Neural cell (in vitro differentiated cells): Measurements from ENCODE around the gene INPPL1. TPM values are rescaled to one million over a fixed set of nuclear protein-coding genes. Genes with fewer than 3 reads are reported as not detected.

Source experiments
- H2AFZ ChIP-seq: fragments of 200-600, 300-800 bp; sonication (generic), shearing (Covaris generic); 2 replicates; pipeline ENCODE4 v1.6.0; 2014; ENCODE audit warnings: low read depth, mild to moderate bottlenecking, antibody characterized with exemption, low read length, moderate library complexity
- H3F3A ChIP-seq: fragments of 200-600 bp; shearing (Covaris generic); 2 replicates; pipeline ENCODE4 v1.6.1; 2016; ENCODE audit warnings: mild to moderate bottlenecking, moderate library complexity, mixed read lengths, antibody characterized with exemption, low read length; ENCODE audit not compliant: insufficient read depth, poor library complexity, severe bottlenecking
- H3K27ac ChIP-seq: fragments of 200-600, 300-800 bp; sonication (generic), shearing (Covaris generic); 2 replicates; pipeline ENCODE4 v1.5.1; 2014; ENCODE audit warnings: mild to moderate bottlenecking, low read length, moderate library complexity
- H3K27me3 ChIP-seq: fragments of 300-800, 200-600 bp; sonication (generic), shearing (Covaris generic); 2 replicates; pipeline ENCODE4 v1.6.0; 2014; ENCODE audit warnings: mild to moderate bottlenecking, low read depth, low read length, moderate library complexity; ENCODE audit not compliant: insufficient read depth
- H3K36me3 ChIP-seq: fragments of 300-800, 200-600 bp; sonication (generic), shearing (Covaris generic); 2 replicates; pipeline ENCODE4 v1.5.1; 2014; ENCODE audit warnings: mild to moderate bottlenecking, antibody characterized with exemption, low read length, moderate library complexity; ENCODE audit not compliant: insufficient read depth
- H3K4me2 ChIP-seq: fragments of 300-800, 200-600 bp; sonication (generic), shearing (Covaris generic); 2 replicates; pipeline ENCODE4 v1.6.0; 2014; ENCODE audit warnings: mild to moderate bottlenecking, low read length
- H3K4me3 ChIP-seq: fragments of 300-800, 200-600 bp; sonication (generic), shearing (Covaris generic); 2 replicates; pipeline ENCODE4 v1.5.1; 2014; ENCODE audit warnings: mild to moderate bottlenecking, low read length, moderate library complexity
- H3K79me2 ChIP-seq: fragments of 200-600 bp; shearing (Covaris generic); replicated peaks from 2 replicates; pipeline ENCODE4 v1.6.0; 2014; ENCODE audit warnings: mild to moderate bottlenecking, low read length, moderate library complexity; ENCODE audit not compliant: insufficient read depth
- H3K9ac ChIP-seq: fragments of 300-800, 200-600 bp; sonication (generic), shearing (Covaris generic); 2 replicates; pipeline ENCODE4 v1.6.1; 2016; ENCODE audit warnings: mild to moderate bottlenecking, low read length, mixed read lengths
- H3K9me2 ChIP-seq: fragments of 200-600 bp; shearing (Covaris generic); 2 replicates; pipeline ENCODE4 v1.6.1; 2016; ENCODE audit warnings: mild to moderate bottlenecking, low read length, mixed read lengths; ENCODE audit not compliant: insufficient read depth
- H3K9me3 ChIP-seq: fragments of 200-600, 300-800 bp; sonication (generic), shearing (Covaris generic); 2 replicates; pipeline ENCODE4 v1.6.1; 2016; ENCODE audit warnings: mild to moderate bottlenecking, mixed run types, low read length, moderate library complexity, mixed read lengths
- H4K20me1 ChIP-seq: fragments of 200-600 bp; shearing (Covaris generic); 2 replicates; pipeline ENCODE4 v1.6.1; 2016; ENCODE audit warnings: mild to moderate bottlenecking, mixed run types; ENCODE audit not compliant: insufficient read depth
- CTCF ChIP-seq: fragments of 450-650 bp; IDR thresholded peaks from 2 replicates; pipeline ENCODE4 v1.5.1; 2014; ENCODE audit warnings: antibody characterized with exemption, mild to moderate bottlenecking, moderate library complexity; ENCODE audit not compliant: poor library complexity, severe bottlenecking
- EP300 ChIP-seq: fragments of 450-650 bp; conservative IDR thresholded peaks from 2 replicates; pipeline ENCODE4 v1.6.1; 2014; ENCODE audit warnings: antibody characterized with exemption, mild to moderate bottlenecking, moderate library complexity; ENCODE audit not compliant: poor library complexity, severe bottlenecking
- EZH2 ChIP-seq: fragments of 200-600, 300-800 bp; shearing (Covaris generic), sonication (generic); IDR thresholded peaks from 2 replicates; pipeline ENCODE4 v1.6.1; 2014; ENCODE audit warnings: antibody characterized with exemption, low read length, borderline replicate concordance, mild to moderate bottlenecking; ENCODE audit not compliant: insufficient read depth, poor library complexity, severe bottlenecking
- MXI1 ChIP-seq: fragments of 450-650 bp; conservative IDR thresholded peaks from 2 replicates; pipeline ENCODE4 v1.6.1; 2014; ENCODE audit warnings: antibody characterized with exemption, mild to moderate bottlenecking; ENCODE audit not compliant: poor library complexity, severe bottlenecking
- POLR2AphosphoS5 ChIP-seq: IDR thresholded peaks from 2 replicates; pipeline ENCODE4 v1.6.1; 2012
- RAD21 ChIP-seq: fragments of 450-650 bp; conservative IDR thresholded peaks from 2 replicates; pipeline ENCODE4 v1.6.1; 2014; ENCODE audit warnings: antibody characterized with exemption, mild to moderate bottlenecking, moderate library complexity
- REST ChIP-seq: IDR thresholded peaks from 2 replicates; pipeline ENCODE4 v1.6.1; 2012; ENCODE audit warnings: borderline replicate concordance
- SMC3 ChIP-seq: fragments of 450-650 bp; conservative IDR thresholded peaks from 2 replicates; pipeline ENCODE4 v1.6.1; 2014; ENCODE audit warnings: antibody characterized with exemption, mild to moderate bottlenecking, moderate library complexity; ENCODE audit not compliant: poor library complexity
- TAF1 ChIP-seq: IDR thresholded peaks from 2 replicates; pipeline ENCODE4 v1.6.1; 2012; ENCODE audit warnings: low read depth
- polyA plus RNA-seq: library from polyadenylated mRNA; depleted of rRNA; stranded (reverse); fragments of >200 nt; gene quantifications from 2 replicates; pipeline ENCODE4 v1.2.3, GENCODE V29; 2014

The INPPL1 gene
- polyA plus RNA-seq, 1 donor from 2014 or later: 2.0 TPM

GRCh38 chr11:72280037-72280436 lies 55.5 kb downstream of the INPPL1 start:
- H3K9me2 ChIP-seq: no peaks in the 10 kb centered on the region
- no peaks in the 10 kb centered on the region for H3K36me3 ChIP-seq
- TF ChIP-seq SMC3: no peak
- TF ChIP-seq REST: no peak
- no peak for TF ChIP-seq CTCF
- no peak for TF ChIP-seq MXI1
- TF ChIP-seq TAF1: no peak
- no peak overlapping the region for H2AFZ ChIP-seq
- no peak overlapping the region for H3K9ac ChIP-seq
- H3K9me3 ChIP-seq: no peaks in the 10 kb centered on the region
- H3F3A ChIP-seq: no peaks in the 10 kb centered on the region
- no peaks in the 10 kb centered on the region for H3K27me3 ChIP-seq
- no peak overlapping the region for H3K4me3 ChIP-seq
- no peaks in the 10 kb centered on the region for H4K20me1 ChIP-seq
- H3K4me2 ChIP-seq: no peak overlapping the region
- H3K27ac ChIP-seq: no peak overlapping the region
- no peaks in the 10 kb centered on the region for H3K79me2 ChIP-seq

GRCh38 chr11:72280726-72281315 lies 56.3 kb downstream of the INPPL1 start:
- Histone ChIP-seq H3K4me2 (no peak overlapping the region), H3K27ac (no peak overlapping the region), H3K27me3 (no peaks in the 10 kb centered on the region), H3K9me3 (no peaks in the 10 kb centered on the region), H2AFZ (no peak overlapping the region), H3K79me2 (no peaks in the 10 kb centered on the region), H3K9ac (no peak overlapping the region), H3K36me3 (no peaks in the 10 kb centered on the region), H3F3A (no peaks in the 10 kb centered on the region), H3K4me3 (no peak overlapping the region), H4K20me1 (no peaks in the 10 kb centered on the region), H3K9me2 (no peaks in the 10 kb centered on the region)
- TF ChIP-seq POLR2AphosphoS5 (no peak), MXI1 (no peak), TAF1 (no peak), REST (no peak), EP300 (no peak), RAD21 (no peak), EZH2 (no peak), CTCF (no peak), SMC3 (no peak)
